Activated gamma-delta T cell treated with Interleukin-2 at 50 U/mL for 16 hours (primary cell): ENCODE results near the gene RNGTT.

Source experiments
- DNase-seq: peaks from one replicate; pipeline ENCODE4 v3.0.0-alpha.2; 2020

The RNGTT gene

GRCh38 chr6:88641178-88641903 lies 322.1 kb downstream of the RNGTT start:
- no peak for DNase-seq

- no peak for DNase-seq
These were observed 325.5 kb downstream of the RNGTT start for GRCh38 chr6:88637761-88638545.

DNA sequence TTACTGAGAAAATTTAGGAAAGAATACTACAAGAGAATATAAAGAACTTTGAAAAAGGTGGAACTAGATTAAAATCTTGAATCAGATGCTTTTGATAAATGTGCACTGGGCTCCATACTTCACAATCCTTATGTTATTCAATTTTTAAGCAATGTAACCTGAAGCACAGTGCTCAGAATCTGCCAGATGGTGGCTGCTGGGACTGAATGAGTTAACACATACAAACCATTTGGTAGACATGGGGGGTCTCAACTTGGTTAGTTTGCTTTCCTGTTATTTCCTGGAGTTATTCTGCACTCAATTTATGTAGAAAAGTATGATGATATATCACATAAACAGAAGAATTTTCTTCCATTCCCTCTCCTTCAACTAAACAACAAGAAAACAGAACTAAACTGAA lies 326.5 kb downstream of the RNGTT start:
- DNase-seq: no peak

- no peak for DNase-seq
These were observed 329.6 kb downstream of the RNGTT start for GRCh38 chr6:88633782-88634181.

DNA sequence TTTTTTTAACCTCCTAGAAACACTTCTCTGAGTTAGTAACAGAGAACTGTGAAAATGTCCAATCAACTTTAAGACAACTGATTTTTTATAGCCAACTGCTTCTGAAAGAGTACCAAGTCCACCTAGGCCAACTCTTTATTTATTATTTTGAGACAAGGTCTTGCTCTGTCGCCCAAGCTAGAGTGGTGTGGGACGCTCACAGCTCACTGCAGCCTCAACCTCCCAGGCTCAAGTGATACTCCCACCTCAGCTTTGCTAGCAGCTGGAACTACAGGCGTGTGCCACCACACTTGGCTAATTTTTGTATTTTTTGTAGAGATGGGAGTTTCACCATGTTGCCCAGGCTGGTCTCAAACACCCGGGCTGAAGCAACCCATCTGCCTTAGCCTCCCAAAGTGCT lies 331.6 kb downstream of the RNGTT start:
- no peak for DNase-seq

- no peak for DNase-seq
These were observed 333.5 kb downstream of the RNGTT start for GRCh38 chr6:88629838-88630494.

GRCh38 chr6:88626460-88626859 lies 337.0 kb downstream of the RNGTT start:
- no peak for DNase-seq

DNA sequence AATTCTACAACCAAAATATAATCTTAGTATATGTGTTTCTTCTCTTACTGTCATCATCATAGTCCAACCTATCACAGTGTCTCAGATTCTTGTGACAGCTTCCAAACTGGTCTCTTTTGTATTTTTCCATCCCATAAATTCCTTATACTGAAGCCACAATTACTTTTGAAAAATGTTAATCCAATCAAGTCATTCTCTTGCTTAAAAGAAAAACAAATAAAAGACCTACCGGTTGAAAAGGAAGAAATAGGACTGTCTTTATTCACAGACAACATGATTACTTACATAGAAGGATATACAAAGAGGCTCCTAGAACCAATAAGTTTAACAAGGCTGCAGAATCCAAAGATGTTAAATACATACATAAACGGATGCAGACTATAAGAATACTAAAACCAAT lies 339.9 kb downstream of the RNGTT start:
- no peak for DNase-seq

DNA sequence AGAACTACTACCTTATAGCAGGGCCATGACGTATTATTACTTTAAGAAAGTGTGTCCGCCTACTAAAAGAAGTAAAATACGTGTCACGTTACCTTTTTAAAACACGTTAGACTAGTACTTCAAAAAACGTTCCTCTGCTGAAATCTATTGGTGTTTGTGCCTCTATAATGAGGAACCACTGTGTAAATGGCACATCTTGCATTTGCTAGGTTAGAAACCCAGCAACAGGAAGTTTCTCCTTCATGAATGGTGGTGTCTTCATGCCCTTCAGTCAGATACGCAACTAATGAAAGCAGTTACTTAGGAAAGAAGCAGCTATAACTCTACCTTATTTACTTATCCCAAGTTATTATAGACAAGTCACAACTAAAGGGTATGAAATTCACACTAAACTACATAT lies 343.5 kb downstream of the RNGTT start:
- DNase-seq: no peak

DNA sequence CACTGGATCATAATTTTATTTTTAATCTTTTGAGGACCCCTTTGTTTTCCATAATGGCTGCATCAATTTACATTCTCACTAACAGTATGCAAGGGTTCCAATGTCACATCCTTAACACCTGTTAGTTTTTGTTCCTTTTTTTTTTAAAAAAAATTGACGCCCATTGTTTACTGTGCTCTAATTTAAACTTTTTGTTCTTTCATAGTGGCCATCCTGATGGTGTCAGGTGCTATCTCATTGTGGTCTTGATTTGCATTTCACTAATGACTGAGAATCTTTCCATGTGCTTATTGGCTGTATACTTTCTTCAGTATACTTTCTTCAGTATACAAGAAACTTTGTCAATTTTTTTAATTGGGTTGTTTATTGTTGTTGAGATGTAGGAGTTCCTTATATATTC lies 347.0 kb downstream of the RNGTT start:
- DNase-seq: no peak

DNA sequence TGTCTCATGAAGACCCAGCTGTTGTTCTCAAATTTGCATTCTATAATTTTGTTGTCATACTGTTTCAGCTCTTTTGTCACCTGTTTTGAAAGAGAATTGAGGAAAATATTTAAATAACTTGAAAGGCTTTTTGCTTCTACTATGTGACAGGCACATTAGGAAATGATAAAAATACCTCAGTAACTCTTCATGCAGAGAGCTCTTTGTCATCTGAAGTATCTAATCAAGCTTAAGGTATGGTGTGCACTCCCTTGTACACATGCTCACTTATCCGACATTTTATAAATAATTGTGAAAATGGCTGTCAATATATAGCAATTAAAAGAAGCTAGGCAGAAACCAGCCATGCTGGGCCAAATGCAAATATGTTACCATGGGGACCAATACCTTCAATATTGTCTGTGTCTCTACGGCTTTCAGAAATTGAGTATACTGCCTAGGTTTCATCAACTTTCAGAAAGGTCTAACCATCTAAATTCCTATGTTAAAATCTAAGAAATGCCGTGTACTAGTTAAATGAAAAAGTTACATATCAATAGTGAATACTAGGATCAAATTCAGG lies 349.0 kb downstream of the RNGTT start:
- no peak for DNase-seq

- DNase-seq: no peak
These were observed 350.8 kb downstream of the RNGTT start for GRCh38 chr6:88612631-88613030.

GRCh38 chr6:88611721-88612120 lies 351.7 kb downstream of the RNGTT start:
- no peak for DNase-seq

DNA sequence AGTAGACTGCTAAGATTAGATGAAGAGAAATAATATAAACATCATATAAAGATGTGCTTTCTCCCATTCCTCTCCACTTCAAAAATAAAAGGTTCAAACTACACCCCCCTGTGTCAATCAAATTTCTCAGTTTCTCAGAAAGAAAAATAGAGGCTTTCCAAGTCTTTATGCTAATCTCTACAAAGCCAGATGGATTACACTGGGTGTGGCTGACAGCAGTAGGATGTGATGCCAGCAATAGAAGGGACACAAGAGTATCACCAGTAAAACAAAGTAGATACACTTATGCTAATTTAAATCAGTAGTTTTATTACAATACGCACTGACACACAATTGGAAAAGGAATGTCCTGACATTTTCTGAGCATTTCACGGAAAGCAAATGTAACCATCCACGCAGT lies 353.4 kb downstream of the RNGTT start:
- DNase-seq: no peak

GRCh38 chr6:88605271-88605670 lies 358.1 kb downstream of the RNGTT start:
- no peak for DNase-seq

- no peak for DNase-seq
These were observed 363.8 kb downstream of the RNGTT start for GRCh38 chr6:88599571-88599970.

DNA sequence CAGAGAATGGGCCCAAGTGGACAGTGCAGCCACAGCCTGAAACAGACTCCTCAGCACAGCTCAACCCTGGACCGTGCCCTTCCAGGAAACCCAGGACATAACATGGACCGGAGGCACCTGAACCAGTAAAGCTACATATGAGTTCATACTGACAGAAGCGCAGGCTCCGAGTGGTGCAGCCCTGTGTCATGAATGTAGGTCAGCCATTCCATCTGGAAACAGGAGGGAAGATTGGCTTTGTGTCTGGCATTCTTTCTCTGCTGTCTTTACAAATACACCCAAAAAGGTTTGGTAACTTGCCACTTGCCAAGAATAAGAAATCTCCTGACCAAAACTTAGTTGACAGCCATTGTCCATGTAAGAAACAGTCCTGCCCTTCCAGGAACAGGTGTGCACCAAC lies 366.6 kb downstream of the RNGTT start:
- no peak for DNase-seq

DNA sequence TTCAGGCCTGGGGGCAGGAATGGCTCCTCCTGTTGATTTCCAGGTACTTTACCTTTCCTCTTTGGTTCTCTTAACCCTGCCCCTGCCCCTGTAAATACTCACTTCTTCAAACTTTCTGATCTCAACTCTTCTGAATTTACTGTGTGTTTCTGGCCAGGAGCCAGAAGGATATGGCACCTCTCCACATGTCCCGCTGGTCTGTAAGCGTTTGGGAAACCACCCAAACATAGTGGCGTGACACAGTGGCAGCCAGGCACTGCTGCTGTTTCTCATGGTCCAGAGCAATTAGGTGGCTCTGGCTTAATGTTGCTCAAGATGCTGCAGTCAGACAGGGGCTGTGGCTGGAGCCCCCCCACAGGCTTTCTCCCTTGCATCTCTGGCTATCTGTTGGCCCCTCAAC lies 374.5 kb downstream of the RNGTT start:
- DNase-seq: no peak

DNA sequence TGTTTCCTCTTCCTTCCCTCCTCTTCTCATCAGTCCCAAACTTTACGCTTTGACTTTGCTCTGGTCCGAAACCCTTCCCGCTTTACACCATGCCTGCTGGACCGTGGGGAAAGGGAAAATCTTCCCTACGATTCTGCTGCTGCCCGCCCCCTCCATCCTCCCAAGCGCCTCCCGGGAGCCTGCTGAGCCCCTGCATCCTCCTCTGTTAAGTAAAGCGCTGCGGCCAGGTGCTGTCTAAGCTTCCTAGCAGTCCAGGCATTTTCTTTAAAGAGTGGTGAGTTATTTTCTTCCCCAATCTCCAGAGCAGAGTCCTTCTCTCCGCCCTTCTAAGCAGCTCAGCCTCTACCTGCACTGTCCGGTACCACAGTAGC lies 376.3 kb downstream of the RNGTT start:
- no peak for DNase-seq

- DNase-seq: no peak
These were observed 376.9 kb downstream of the RNGTT start for GRCh38 chr6:88586371-88587149.

DNA sequence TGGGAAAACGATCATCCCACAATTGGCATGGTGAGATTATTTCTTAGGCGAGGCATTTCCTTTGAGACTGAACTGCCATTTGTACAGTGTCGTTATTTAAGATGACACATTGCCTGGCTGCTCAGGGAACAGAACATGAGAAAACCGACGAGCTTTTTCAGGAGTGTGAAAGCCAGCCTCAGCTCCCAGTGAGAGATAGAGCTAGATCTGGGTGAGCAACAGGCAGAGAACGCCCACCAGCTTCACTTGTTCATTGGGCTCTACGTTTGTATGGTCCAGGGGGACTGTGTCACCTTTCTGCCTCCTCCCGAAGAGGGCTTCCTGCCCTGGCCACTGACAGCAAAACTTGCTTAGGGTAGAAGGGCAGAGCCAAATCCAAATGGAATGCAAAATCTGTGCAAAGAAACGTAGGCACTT lies 378.1 kb downstream of the RNGTT start:
- DNase-seq: no peak

DNA sequence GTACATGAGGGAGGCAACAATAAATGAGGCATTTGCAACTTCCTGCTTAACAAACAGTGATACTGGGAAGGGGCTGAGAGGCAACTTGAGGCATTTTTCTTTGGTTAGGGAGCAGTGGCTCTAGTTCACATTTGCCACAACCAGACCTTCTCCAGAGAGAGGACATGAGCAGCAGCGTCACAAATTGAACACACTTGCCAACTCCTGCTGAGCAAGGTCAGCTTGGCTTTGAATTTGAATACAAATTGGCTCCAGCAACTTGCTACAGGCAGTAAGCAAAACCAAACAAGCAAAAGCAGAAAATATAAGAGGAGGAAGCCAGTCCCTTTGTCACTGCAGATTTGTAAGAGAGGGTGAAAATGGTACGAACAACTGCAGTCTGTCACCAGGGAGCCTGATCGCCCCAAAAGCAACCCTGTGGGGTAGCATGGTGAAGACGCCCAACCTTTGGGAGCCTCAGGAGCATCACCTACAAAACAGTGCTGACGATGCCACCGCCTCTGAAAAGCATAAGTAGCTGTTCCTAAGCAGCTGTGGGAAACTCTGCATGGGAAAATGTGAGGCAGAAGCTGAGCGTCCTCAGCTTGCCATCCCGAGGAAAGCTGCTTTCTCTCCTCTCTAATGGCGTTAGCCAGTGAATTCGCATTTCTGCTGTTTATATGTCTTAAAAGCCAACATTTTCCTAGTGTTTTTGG lies 378.7 kb downstream of the RNGTT start:
- no peak for DNase-seq
